ENCODE measurements around the gene B4GALT2.

The B4GALT2 gene

DNA sequence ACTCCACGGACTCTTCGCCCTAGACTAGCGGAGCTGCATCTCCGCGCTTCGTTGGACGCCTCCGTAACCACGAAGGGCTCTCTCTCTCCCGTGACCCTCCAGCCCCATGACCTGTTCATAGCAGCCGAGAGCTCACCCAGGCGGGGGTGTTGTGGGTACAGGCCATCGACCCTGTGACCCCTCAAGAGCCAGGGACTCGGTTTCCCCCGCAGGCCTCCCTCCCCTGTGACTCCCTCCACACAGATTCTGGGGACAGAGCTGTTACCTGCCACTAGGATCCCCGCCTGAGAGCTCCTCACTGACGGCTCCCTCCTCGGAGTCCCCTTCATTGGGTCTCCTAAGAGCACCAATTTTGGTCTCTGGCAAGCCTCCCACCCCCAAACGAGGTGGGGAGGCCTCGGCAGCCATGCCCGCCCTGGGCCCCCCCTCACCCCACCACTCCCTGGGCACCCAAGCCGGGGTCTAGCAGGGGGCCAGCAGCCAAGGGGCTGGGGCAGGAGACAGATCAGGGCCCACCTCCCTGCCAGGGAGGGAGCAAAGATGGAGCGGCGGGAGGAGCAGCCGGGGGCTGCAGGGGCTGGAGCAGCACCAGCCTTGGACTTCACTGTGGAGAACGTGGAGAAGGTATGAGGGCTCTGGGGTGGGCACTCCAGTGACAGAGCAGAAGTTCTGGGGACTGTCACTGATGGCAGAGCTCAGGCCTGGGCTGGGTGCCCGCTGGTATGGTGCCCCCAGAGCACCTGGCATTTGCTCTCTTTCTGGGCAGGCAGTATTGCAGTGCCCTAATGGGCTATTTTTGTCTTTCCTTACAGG lies 31.7 kb upstream of the B4GALT2 start:
- DNase-seq, result peak; percentile 57

DNA sequence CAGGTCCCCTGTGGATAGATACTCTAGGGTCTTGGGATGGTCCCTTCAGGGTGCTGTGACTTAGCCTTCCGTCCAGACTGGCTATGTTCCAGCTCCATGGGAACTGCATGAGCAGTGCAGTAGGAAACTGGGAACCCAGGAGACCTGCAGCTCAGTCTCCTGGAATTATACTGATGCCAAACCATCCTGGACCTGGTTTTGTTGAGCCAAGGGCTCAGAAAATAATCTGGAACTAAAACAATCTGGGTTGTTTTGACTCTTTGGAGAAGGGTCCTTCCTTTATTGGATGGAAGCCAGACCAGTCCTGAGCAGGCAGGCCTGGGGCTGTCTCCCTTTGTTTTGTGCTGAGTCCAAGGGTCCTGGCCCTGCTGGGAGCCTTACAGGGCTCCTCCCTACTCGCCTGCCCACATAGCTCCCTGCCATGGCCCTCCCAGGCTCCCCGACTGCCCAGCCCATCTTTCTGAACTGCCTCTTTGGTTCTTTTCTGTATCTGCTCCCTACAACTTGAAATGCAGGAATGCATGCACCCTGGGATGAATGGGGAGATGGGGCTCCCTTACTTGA lies 31.1 kb upstream of the B4GALT2 start:
- DNase-seq, result no peak

DNA sequence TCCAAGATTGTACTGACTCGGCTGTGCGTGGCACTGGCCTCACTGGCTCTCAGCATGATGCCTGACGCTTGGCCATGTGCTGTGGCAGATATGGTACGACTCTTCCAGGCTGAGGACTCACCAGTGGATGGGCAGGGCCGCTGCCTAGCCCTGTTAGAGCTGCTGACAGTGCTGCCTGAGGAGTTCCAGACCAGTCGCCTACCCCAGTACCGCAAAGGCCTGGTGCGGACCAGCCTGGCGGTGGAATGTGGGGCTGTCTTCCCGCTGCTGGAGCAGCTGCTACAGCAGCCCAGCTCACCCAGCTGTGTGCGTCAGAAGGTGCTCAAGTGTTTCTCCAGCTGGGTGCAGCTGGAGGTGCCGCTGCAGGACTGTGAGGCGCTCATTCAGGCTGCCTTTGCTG lies 29.3 kb upstream of the B4GALT2 start:
- DNase-seq, result no peak

DNA sequence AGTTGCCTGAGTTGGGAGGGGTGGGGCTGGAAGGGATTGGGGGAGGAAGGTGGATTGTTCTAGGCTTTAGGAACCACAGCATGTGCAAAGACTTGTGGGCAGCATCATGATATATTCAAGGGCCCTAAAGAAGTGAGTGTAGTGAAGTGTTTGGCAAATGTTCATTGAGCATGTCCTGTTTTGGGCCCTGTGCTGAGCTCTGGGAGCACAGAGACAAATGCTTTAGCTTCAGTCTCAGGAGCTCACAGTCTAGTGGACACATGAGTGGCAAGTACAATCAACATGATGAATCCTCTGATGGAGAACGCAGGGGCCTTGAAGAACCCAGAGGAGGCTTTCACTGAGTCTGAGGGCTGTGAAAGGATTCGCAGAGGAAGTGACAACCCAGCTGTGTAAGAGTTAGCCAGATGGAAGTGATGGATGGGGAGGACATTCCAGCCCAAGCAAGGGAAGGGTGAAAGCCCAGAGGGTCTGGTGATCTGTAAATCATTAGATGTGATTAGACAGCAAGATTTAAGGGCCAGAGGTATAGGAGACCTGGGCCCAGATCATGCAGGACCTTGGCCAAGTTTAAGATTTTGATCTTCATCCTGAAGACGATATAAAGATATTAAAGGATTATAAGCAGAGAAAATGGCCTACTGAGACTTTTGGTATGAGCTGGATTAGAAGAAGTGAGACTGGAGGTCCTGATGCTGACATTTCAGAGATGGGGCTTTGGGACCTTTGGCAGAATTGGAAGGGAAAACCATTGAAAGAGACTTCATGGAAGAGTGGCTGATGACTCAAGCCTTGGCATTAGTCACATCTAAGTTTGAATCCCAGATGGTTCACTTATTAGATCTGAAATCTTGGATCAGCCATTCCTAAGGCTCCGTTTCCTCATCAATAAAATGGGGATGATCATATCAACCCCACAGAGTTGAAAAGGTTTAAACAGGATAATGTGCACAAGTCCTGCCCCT lies 27.7 kb upstream of the B4GALT2 start:
- DNase-seq, result peak; percentile 53

DNA sequence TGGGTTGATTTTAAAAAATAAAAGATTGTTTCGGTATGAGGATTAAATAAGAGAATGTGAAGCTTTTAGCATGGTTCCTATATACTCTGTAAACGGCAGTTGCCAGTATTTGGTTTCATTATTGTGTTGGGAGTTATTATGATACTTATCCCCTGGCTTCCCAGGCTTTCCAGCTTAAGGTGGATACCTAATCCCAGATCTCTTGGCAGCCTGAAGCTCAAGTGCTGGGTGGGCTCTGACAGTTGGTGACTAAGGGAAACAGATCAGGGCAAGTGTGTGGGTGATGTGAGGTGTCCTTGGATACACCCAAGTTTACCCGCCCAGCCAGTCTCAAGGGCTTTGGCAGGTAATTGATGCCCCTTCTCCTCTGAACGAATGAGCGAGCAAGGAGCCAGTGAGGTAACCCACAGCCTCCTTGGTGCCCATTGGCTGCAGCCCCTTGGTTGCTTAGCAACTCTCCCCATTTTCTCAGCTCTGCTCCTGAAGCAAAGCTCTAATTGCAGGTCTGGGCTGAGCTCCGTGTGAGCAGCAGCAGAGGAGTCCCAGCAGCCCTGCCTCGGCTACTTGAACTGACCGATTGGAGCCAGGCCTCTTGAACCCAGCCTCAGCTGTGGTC lies 26.2 kb upstream of the B4GALT2 start:
- peak; percentile 99 for DNase-seq

DNA sequence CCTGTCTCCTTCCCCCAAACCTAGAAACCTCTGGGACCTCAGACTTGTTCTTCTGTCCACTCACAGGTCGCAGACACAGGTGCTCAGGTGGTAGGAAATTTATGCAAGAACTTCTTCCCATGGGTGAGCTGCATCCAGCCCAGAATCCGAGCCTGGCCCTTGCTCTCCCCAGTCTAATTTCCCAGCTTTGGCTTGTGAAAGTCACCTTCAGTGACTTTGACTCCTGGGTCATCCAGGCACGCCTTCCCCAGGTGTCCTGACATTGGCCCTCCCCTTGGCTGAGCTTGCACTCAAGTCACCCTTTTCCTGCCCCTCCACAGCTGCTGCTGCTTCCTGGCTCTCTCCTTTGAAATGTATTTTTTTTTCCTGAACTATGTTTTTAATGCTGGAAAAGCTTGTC lies 25.6 kb upstream of the B4GALT2 start:
- peak; percentile 41 for DNase-seq

DNA sequence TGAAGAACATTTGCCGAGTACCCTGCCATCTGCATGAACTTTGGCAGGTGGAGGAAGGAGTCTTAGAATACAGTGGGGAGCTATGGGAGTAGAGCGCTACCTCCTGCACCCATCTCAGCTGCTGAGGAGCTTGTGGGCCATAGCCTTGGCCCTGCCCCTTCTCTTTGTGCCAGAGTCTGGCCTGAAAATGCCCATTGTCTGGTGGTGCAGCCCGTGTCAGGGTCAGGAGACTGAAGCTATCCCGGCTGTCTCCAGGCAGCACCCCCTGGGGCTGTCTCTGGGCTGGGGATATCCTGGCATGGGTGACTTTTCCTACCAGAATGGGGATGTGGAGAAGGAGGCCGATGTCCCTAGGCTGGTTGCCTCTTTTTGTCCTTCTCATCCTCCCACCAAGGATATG lies 25.0 kb upstream of the B4GALT2 start:
- no peak for DNase-seq

DNA sequence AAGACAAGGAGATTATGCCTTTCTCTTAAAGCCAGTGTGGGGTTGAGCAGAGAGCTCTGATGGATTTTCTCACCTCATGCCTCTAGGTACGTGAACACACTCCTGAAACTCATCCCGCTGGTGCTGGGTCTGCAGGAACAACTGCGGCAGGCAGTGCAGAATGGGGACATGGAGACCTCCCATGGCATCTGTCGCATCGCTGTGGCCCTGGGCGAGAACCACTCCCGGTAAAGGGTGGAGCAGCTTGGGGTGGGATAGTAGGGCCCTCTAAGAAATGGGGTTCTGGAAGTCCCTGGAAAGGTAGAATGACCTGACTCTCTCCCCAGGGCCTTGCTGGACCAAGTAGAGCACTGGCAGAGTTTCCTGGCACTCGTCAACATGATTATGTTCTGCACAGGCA lies 22.8 kb upstream of the B4GALT2 start:
- DNase-seq, result no peak

DNA sequence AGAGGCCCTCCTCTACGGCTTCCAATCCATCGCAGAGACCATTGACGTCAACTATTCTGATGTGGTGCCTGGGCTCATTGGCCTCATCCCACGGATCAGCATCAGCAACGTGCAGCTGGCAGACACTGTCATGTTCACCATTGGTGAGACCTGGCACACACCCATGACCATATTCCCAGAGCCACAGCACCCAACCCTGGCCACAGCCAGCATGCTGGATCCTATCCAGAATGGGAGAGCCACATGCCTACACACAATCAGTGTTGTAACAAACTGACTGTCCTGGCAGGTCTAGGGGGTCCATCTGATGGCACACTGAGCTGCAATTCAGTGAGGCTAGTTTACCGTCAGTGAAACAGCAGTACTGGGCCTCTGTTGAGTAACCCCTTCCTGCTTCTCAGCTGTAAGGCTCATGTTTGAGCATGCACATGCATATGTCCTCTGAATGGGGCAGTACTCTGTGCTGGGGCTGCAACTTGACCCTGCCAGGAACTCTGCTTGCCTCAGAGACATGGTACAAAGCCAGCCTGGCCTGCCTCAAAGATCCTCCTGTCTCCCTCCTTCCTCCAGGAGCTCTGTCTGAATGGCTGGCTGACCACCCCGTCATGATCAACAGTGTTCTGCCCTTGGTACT lies 21.5 kb upstream of the B4GALT2 start:
- no peak for DNase-seq

DNA sequence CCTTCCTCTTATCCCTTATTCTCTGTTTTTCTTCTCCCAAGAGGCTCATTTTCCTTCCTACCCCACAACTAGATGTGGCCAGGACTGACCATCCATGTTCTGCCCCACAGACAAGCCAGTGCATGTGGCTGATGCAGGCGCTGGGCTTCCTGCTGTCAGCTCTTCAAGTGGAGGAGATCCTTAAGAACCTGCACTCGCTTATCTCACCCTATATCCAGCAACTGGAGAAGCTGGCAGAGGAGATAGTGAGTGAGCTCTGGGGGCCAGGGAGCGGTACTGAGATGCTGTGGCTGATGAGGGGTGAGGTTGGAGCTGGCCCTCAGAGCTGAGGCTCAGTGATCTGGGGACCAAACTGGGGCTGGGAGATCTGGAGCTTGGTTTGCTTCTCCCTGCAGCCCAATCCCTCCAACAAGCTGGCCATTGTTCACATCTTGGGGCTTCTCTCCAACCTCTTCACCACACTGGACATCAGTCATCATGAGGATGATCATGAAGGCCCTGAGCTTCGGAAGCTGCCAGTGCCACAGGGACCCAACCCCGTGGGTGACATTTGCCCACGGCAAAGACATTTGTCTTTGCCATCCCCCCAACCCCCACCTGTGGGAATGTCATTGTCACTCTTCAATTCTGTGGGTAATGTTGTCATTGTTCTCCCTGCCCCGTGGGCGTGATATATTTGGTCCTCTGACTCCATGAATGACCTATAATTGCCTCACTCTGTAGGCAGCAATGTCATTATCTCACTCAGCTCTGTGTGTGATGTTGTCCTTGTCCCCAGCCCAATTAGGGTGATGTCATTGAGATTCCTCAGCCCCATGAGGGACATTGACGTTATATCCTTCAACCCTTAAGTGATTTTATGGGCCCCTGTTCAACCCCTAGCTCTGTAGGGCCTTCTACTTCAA lies 20.4 kb upstream of the B4GALT2 start:
- DNase-seq, result no peak

DNA sequence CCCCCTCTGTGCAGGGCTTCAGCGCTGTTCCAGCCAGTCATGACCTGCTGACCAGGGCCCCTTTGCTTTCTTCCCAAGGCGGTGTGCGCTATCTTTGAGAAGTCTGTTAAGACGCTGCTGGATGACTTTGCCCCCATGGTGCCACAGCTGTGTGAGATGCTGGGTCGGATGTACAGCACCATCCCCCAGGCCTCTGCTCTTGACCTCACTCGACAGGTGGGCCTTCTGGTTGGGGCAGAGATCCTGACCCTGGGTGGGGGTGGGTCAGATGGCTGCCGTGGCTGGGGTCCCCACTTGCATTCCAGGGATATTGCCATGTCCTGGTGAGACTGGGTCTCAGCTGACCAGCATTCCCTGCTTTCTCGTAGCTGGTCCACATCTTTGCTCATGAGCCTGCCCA lies 18.2 kb upstream of the B4GALT2 start:
- DNase-seq, result no peak

DNA sequence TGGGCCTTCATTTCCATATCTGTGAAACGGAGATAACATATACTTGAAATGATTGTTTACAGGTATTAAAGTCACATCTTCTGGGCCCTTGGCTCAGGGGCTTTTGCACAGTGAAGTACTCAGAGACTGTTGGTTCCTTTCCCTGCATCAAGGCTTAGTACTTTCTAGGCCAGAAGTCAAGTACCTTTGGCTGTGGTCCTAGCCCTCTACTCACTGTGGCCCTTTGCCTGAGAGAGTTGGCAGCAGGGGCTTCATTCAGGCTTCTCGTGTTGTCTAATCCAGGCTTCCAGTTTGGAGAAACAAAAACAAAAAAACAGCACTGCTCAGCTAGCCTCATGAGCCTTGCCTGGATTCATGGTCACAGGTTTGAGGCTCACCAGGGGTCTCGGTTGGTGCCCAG lies 17.3 kb upstream of the B4GALT2 start:
- DNase-seq, result no peak

DNA sequence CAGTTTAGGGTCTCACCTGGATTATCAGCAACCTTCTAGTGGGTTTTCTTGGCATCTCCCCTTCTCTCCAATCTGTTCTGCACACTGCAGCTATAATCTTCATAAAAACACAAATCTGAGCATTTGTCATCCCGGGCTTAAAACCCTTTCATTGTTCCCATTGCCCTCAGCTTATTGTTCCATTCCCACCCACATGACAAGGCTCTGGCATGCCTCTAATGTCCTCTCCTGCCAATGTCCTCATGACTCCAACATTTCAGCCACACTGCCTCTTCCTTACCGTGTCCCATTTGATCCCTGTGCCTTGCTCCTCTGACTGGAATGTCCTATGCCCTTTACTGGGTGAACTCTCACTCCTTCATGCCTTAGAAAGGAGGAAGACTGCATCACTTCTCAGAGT lies 16.7 kb upstream of the B4GALT2 start:
- no peak for DNase-seq

DNA sequence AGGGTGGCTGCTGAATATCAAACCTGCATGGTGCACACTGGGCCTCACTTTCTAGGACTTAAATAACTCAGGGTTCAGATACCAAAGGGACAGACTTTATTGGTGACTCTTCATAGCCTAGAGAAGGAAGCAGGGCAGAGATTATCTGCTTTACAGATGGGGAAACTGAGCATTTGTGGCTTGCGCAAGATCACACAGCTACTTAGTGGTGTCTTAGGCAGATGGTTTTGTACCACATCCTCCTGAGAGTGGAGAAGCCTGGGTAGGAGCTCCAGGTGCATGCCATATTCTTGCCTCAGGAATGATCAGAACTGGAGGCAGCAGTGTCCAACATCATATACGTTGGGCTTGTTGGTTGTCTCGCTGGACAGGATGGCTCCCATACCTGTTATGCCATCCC lies 16.0 kb upstream of the B4GALT2 start:
- DNase-seq, result no peak

DNA sequence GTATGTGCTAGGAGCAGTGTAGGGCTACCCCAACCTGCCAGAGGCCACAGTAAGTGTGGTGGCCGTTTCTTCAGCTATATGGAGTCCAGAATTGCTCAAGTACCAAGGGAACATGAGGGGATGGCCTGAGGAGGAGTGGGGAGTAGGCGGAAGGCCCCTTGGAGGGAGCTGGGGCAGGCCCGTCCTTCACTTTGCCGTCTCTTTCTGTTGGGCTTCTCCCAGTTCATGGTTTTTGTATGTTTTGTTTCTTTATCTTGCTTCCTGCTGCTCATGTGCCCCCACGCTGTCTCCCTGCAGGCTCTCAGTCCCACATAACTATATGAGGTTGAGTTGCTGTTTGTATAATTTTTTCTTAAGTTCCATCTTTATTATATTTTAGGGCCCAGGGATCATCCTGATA lies 15.1 kb upstream of the B4GALT2 start:
- no peak for DNase-seq

DNA sequence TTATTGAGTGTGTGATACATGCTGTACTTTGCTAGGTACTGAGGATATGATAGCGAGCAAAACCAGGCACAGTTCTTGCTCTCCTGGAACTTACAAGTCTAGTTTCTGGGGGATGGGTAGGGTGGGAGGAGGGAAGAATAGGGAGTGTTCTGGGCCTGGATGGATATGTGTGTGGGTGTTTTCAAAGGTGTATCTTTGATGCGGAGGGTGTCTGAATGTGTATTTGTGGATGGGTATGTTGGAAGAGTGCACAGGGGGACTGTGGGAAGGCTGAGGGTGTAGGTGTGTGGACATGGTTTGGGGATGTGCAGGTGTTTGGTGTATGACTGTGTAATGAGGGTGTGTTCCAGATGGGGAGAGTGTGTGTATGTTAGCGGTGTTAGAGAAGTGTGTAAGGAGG lies 13.7 kb upstream of the B4GALT2 start:
- no peak for DNase-seq

DNA sequence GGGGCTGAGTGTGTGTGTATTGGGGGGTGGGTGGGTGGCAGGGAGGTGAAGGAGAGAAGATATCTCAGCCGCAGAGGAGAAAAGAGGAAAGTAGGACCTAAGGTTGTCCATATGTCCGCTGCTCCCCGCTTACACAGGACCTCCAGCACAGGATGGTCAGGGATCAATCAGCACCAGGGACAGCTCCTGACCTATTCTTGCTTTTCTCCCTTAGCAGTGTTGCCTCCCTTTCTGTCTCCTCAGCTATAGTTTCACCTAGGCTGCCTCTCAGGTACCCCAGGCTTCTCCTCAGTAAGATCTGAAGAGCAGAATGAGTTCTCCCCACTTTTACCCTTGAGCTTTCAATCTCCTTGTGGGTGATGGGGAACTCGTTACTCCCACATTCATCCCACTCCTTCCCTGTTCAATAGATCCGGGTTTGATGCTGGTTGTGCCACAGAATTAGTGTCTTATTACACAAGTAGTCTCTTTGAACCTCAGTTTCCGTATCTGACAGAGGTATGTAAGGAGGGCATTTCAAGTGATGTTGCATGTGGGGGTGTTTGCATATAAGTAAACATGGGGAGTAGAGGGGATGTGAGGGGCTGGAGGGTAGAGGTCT lies 10.6 kb upstream of the B4GALT2 start:
- no peak for DNase-seq

DNA sequence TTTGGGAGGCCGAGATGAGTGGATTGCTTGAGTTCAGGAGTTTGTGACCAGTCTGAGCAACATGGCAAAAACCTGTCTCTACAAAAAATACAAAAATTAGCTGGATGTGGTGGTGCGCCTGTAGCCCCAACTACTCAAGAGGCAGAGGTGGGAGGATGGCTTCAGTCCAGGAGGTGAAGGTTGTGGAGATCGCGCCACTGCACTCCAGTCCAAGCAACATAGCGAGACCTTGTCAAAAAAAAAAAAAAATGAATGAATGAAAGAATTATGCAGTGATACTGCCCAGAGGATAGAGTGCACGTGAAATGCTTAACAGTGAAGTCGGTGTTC lies 9.6 kb upstream of the B4GALT2 start:
- DNase-seq, result no peak

DNA sequence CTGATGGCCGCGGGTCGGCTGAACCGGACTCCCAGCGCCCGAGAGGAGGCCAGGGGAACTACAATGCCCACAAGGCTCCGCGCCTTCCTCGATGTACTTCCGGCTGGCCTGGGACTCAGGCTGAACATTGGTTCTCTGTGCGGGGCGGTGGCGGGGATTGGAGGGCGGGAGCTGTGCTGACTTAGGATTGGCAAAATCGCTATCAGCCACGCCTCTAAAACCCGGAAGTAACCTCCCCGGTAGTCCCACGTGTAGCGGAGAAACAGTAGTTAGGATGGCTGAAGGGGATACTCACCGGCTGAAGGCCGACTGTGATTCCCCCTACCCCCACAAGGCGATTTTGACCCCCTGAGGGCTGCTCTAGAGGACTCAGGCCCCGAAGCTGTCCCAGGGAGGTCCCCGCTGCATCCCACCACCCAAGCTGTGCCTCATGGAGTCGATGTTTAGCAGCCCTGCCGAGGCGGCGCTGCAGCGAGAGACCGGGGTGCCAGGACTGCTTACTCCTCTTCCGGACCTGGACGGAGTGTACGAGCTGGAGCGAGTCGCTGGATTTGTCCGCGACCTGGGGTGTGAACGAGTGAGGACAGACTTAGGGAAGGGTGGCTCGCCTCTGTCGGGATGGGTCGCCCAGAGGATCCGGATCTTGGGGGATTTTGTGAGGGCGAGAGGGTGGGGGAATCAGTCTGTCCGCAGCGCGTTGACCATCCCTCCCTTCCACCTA lies 9.1 kb upstream of the B4GALT2 start, which contains the start of gene DPH2:
Gene DPH2, plus strand, starts transcription at position 265 of the 721 bp plus-strand sequence. Its CDS starts 166 bp downstream, at position 431.
- DNase-seq, result peak; percentile 99

DNA sequence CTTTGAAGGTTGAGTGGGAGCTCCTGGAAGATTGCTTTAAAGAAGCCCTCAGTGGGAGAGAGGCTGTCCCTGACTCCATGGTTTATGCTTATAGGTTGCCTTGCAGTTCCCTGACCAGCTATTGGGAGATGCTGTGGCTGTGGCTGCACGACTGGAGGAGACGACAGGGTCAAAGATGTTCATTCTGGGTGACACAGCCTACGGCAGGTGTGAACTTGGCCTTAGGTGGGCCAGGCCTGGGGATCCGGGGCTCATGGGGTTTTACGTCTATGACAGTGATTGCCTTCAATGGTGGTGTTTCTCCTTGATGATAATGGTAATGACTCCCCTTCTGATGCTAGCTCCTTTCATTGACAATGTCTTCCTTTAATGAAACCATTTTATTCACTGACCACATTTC lies 8.5 kb upstream of the B4GALT2 start:
- peak; percentile 23 for DNase-seq

DNA sequence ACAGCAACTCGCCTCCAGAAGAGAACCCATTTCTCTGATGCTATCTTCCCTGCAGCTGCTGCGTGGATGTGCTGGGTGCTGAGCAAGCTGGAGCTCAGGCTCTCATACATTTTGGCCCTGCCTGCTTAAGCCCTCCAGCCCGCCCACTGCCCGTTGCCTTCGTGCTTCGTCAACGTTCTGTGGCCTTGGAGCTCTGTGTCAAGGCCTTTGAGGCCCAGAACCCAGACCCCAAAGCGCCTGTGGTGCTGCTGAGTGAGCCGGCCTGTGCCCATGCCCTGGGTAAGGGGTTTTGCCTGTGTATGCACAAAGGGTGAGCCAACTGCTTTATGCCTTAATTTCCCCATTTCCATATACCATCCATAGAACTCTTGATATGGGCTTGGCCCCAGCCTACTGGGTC lies 8.1 kb upstream of the B4GALT2 start:
- DNase-seq, result no peak
